MCF 10A (cell line): ENCODE data around the gene SPRED2. TPM values are rescaled to one million over a fixed set of nuclear protein-coding genes. Genes with fewer than 3 reads are reported as not detected.
A peak's percentile ranks its signal among the peaks of the same experiment; 100 is the strongest.

ENCODE experiments used
- BruUV-seq: library from RNA; stranded (reverse); fragments of 400-500 nt; replicated peaks from 2 replicates; lab custom pipeline; 2021; lab: Mats Ljungman, UMichigan
- CTCF ChIA-PET: fragments of 300-600 bp; sonication (Branson Sonifier 250); formaldehyde crosslinking; extraction: SDS; loops from one replicate; lab custom pipeline; 2021; ENCODE audit warnings: antibody characterized with exemption, inconsistent platforms; lab: Yijun Ruan, JAX
- POLR2A ChIA-PET: fragments of 300-600, 350-650 bp; sonication (Branson Sonifier 250); formaldehyde crosslinking; extraction: SDS; loops from one replicate; lab custom pipeline; 2020; ENCODE audit warnings: antibody characterized with exemption, inconsistent platforms; lab: Yijun Ruan, JAX
- DNase-seq: peaks from one replicate; pipeline ENCODE4 v3.0.0-alpha.2; 2018; ENCODE audit not compliant: unreplicated experiment
- H3K27ac Mint-ChIP-seq: one replicate; pipeline ENCODE4 v1.8.0; 2022; ENCODE audit warnings: mild to moderate bottlenecking, low read depth, mixed read lengths; ENCODE audit not compliant: unreplicated experiment
- H3K27me3 Mint-ChIP-seq: one replicate; pipeline ENCODE4 v1.8.0; 2022; ENCODE audit warnings: mixed read lengths; ENCODE audit not compliant: insufficient read depth, unreplicated experiment
- H3K36me3 Mint-ChIP-seq: one replicate; pipeline ENCODE4 v1.8.0; 2022; ENCODE audit warnings: mild to moderate bottlenecking, moderate library complexity, mixed read lengths; ENCODE audit not compliant: insufficient read depth, unreplicated experiment
- H3K4me1 Mint-ChIP-seq: one replicate; pipeline ENCODE4 v1.8.0; 2022; ENCODE audit warnings: mixed read lengths; ENCODE audit not compliant: insufficient read depth, unreplicated experiment
- H3K4me3 Mint-ChIP-seq: one replicate; pipeline ENCODE4 v1.8.0; 2022; ENCODE audit warnings: mild to moderate bottlenecking, moderate library complexity, mixed read lengths; ENCODE audit not compliant: unreplicated experiment
- H3K9me3 Mint-ChIP-seq: one replicate; pipeline ENCODE4 v1.8.0; 2022; ENCODE audit warnings: mixed read lengths; ENCODE audit not compliant: unreplicated experiment
- intact Hi-C: fragments of 100-400 bp; cut with micrococcal nuclease; formaldehyde crosslinking; loops from 2 replicates; pipeline ENCODE4 v1.14.1; 2022
- total RNA-seq: library from RNA; stranded (reverse); gene quantifications from 2 replicates; pipeline ENCODE4 v1.2.3, GENCODE V29; 2022
- TF ChIP-seq, protein P1 (sequence below): fragments of 200-600 bp; IDR thresholded peaks from one replicate; pipeline ENCODE4 v1.8.0; 2022; ENCODE audit warnings: antibody characterized with exemption, mild to moderate bottlenecking; ENCODE audit not compliant: unreplicated experiment

SPRED2 gene
- total RNA-seq, 1 experiment from 2014 or later = 38.6 TPM

GRCh38 chr2:65437392-65438135 lies 5.2 kb upstream of the SPRED2 start:
- no peaks in the 10 kb centered on the region for H3K36me3 Mint-ChIP-seq

DNA sequence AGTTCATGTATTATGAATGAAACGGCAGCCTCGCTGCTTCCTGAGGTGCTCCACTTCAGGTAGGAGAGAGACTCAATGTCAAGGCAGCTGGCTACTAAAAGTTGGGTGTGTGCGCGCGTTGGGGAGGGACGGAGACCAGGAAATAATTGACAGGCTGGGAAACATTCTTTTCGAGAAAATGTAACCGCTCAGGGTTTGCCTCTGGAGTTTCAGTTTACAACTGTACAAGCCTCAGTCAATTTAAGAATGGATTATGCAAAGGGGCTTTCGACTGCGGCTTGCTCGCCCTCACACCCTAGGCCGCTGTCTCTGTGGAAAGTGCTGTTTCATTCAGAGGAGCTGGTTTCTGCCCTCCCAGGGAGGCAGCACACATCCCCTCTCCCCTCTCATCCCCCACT lies 4.4 kb upstream of the SPRED2 start:
- no peak for DNase-seq
- Mint-ChIP-seq H3K36me3 (no peaks in the 10 kb centered on the region), H3K27ac (peak overlapping the region; percentile 91), H3K9me3 (no peaks in the 10 kb centered on the region), H3K4me1 (peaks cover 5% of the 10 kb centered on the region), H3K4me3 (peak overlapping the region; percentile 83), H3K27me3 (no peaks in the 10 kb centered on the region)
- ChIA-PET CTCF (interaction anchor here (0.6 to 0.8 kb wide), 5 partner anchors 71 to 166 kb away, joined by 3 read pairs; no protein-coding TSS in a partner anchor), POLR2A (interaction anchor here (0.7 to 3.6 kb wide), 21 partner anchors 9 to 209 kb away, joined by 3 to 28 read pairs (median 6); partner anchors contain the start of gene ACTR2)
- TF ChIP-seq, protein P1, sequence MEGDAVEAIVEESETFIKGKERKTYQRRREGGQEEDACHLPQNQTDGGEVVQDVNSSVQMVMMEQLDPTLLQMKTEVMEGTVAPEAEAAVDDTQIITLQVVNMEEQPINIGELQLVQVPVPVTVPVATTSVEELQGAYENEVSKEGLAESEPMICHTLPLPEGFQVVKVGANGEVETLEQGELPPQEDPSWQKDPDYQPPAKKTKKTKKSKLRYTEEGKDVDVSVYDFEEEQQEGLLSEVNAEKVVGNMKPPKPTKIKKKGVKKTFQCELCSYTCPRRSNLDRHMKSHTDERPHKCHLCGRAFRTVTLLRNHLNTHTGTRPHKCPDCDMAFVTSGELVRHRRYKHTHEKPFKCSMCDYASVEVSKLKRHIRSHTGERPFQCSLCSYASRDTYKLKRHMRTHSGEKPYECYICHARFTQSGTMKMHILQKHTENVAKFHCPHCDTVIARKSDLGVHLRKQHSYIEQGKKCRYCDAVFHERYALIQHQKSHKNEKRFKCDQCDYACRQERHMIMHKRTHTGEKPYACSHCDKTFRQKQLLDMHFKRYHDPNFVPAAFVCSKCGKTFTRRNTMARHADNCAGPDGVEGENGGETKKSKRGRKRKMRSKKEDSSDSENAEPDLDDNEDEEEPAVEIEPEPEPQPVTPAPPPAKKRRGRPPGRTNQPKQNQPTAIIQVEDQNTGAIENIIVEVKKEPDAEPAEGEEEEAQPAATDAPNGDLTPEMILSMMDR = no peak
- intact Hi-C loops = loop anchor here (1.0 to 5.0 kb wide), 6 partner anchors 55 to 172 kb away; no protein-coding TSS in a partner anchor
- BruUV-seq = TSS peak; percentile 86

More at GRCh38 chr2:65437392-65438135, 5.2 kb upstream of the SPRED2 start:
- POLR2A ChIA-PET = interaction anchor here (1.0 to 3.6 kb wide), 12 partner anchors 9 to 210 kb away, joined by 3 to 28 read pairs (median 6); partner anchors contain the start of gene ACTR2
- H3K27me3 Mint-ChIP-seq = no peaks in the 10 kb centered on the region
- intact Hi-C loops = loop anchor here (2.0 to 5.0 kb wide), 3 partner anchors 115 to 130 kb away; no protein-coding TSS in a partner anchor
- peak overlapping the region; percentile 83 for H3K4me3 Mint-ChIP-seq
- H3K9me3 Mint-ChIP-seq = no peaks in the 10 kb centered on the region
- DNase-seq = no peak
- CTCF ChIA-PET = interaction anchor here (0.7 to 1.0 kb wide), 3 partner anchors 49 to 94 kb away, joined by 3 to 4 read pairs (median 4); no protein-coding TSS in a partner anchor
- H3K27ac Mint-ChIP-seq = no peak overlapping the region
- TF ChIP-seq, protein P1 = no peak
- no TSS peak for BruUV-seq
- H3K4me1 Mint-ChIP-seq = peaks cover 5% of the 10 kb centered on the region

- POLR2A ChIA-PET = interaction anchor here (0.5 to 3.6 kb wide), 23 partner anchors 9 to 209 kb away, joined by 3 to 28 read pairs (median 5); partner anchors contain the start of gene ACTR2
- Mint-ChIP-seq H3K4me3 (peak overlapping the region; percentile 83), H3K27me3 (no peaks in the 10 kb centered on the region), H3K4me1 (peaks cover 5% of the 10 kb centered on the region), H3K9me3 (no peaks in the 10 kb centered on the region), H3K27ac (peak overlapping the region; percentile 91), H3K36me3 (no peaks in the 10 kb centered on the region)
- DNase-seq = peak; percentile 94
- TF ChIP-seq, protein P1 = no peak
- intact Hi-C loops = loop anchor here (1.0 to 5.0 kb wide), 6 partner anchors 54 to 171 kb away; no protein-coding TSS in a partner anchor
- CTCF ChIA-PET = interaction anchor here (0.6 to 2.4 kb wide), 6 partner anchors 53 to 165 kb away, joined by 3 to 8 read pairs (median 3); no protein-coding TSS in a partner anchor
- BruUV-seq = no TSS peak
Measured at GRCh38 chr2:65436169-65436823, 3.9 kb upstream of the SPRED2 start.
